Panc1 (cell line): ENCODE data around the gene LACTB. TPM values are rescaled to one million over a fixed set of nuclear protein-coding genes. Genes with fewer than 3 reads are reported as not detected.

Experiments
- ATAC-seq: fragments of 200-7000 bp; cut with Tn5 transposase; 2 replicates; pipeline ENCODE4 v1.9.1; 2020; ENCODE audit warnings: mild to moderate bottlenecking, moderate library complexity
- BruUV-seq: library from RNA; stranded (reverse); fragments of 400-500 nt; replicated peaks from 2 replicates; lab custom pipeline; 2021; lab: Mats Ljungman, UMichigan
- CTCF ChIA-PET: fragments of 300-600 bp; sonication (Branson Sonifier 250); formaldehyde crosslinking; loops from one replicate; lab custom pipeline; 2022; ENCODE audit warnings: antibody characterized with exemption; lab: Charles Lee
- POLR2A ChIA-PET: fragments of 300-600 bp; sonication (Branson Sonifier 250); formaldehyde crosslinking; loops from one replicate; lab custom pipeline; 2022; ENCODE audit warnings: antibody characterized with exemption; lab: Charles Lee
- DNase-seq: peaks from one replicate; pipeline ENCODE4 v3.0.0-alpha.2; 2010; ENCODE audit warnings: low read depth, low spot score
- H3K27ac ChIP-seq: 2 replicates; pipeline ENCODE4 v1.5.1; 2011; ENCODE audit warnings: mild to moderate bottlenecking, low read length, inconsistent platforms
- H3K27me3 ChIP-seq: fragments of 200-500 bp; sonication (Bioruptor generic); 2 replicates; pipeline ENCODE4 v1.6.0; 2014; ENCODE audit warnings: low read length, inconsistent platforms; ENCODE audit not compliant: control insufficient read depth, insufficient read depth
- H3K36me3 ChIP-seq: fragments of 200-500 bp; sonication (Bioruptor generic); 2 replicates; pipeline ENCODE4 v1.5.1; 2014; ENCODE audit warnings: inconsistent platforms, mild to moderate bottlenecking, low read length, moderate library complexity; ENCODE audit not compliant: control insufficient read depth, insufficient read depth
- H3K4me1 ChIP-seq: 2 replicates; pipeline ENCODE4 v1.5.1; 2011; ENCODE audit warnings: inconsistent platforms, mild to moderate bottlenecking, low read length, moderate library complexity; ENCODE audit not compliant: control insufficient read depth, insufficient read depth
- H3K4me3 ChIP-seq, 2 experiments: 2 replicates each; pipeline ENCODE4 v1.5.1; 2011 to 2012; ENCODE audit warnings: low read depth in 2 of 2, low read length in 2 of 2, mild to moderate bottlenecking in 2 of 2, inconsistent platforms in 1 of 2, moderate library complexity in 1 of 2
- H3K9me3 ChIP-seq: fragments of 200-500 bp; sonication (Bioruptor generic); 2 replicates; pipeline ENCODE4 v1.5.1; 2014; ENCODE audit warnings: low read depth, mild to moderate bottlenecking, inconsistent platforms, low read length, moderate library complexity; ENCODE audit not compliant: control insufficient read depth, insufficient read depth
- POLR2AphosphoS5 ChIP-seq: IDR thresholded peaks from 2 replicates; pipeline ENCODE4 v1.6.1; 2012; ENCODE audit warnings: mild to moderate bottlenecking, low read depth, low read length, moderate library complexity
- SIN3A ChIP-seq: IDR thresholded peaks from 2 replicates; pipeline ENCODE4 v1.6.1; 2012; ENCODE audit warnings: low read depth, mild to moderate bottlenecking, low read length, moderate library complexity, borderline replicate concordance; ENCODE audit not compliant: insufficient read depth
- TCF7L2 ChIP-seq: IDR thresholded peaks from 2 replicates; pipeline ENCODE4 v1.6.1; 2011; ENCODE audit warnings: mild to moderate bottlenecking, low read depth, low read length, inconsistent platforms
- in situ Hi-C: cut with HindIII; loops from 2 replicates; pipeline ENCODE4 v1.10.0; 2016; ENCODE audit warnings: low sequenced_read_pairs, low pct_unique_long_range_greater_than_20kb
- intact Hi-C: fragments of 100-400 bp; cut with micrococcal nuclease; formaldehyde crosslinking; loops from one replicate; pipeline ENCODE4 v1.10.0; 2022; ENCODE audit not compliant: unreplicated experiment
- total RNA-seq: library from RNA; stranded (reverse); gene quantifications from one replicate; pipeline ENCODE4 v1.2.1, GENCODE V29; 2021; ENCODE audit not compliant: unreplicated experiment
- TF ChIP-seq, protein P1 (sequence below), 2 experiments: IDR thresholded peaks; 2 replicates each; pipeline ENCODE4 v1.6.1; 2011 to 2012; ENCODE audit warnings: low read depth in 2 of 2, control low read depth in 1 of 2, low read length in 1 of 2, mild to moderate bottlenecking in 1 of 2, moderate library complexity in 1 of 2; ENCODE audit not compliant: insufficient read depth in 1 of 2
- TF ChIP-seq, protein P2 (sequence below): fragments of 450-650 bp; IDR thresholded peaks from 2 replicates; pipeline ENCODE4 v1.5.1; 2017; ENCODE audit warnings: mild to moderate bottlenecking

The LACTB gene
- total RNA-seq, 1 experiment from 2014 or later, result 18.4 TPM

DNA sequence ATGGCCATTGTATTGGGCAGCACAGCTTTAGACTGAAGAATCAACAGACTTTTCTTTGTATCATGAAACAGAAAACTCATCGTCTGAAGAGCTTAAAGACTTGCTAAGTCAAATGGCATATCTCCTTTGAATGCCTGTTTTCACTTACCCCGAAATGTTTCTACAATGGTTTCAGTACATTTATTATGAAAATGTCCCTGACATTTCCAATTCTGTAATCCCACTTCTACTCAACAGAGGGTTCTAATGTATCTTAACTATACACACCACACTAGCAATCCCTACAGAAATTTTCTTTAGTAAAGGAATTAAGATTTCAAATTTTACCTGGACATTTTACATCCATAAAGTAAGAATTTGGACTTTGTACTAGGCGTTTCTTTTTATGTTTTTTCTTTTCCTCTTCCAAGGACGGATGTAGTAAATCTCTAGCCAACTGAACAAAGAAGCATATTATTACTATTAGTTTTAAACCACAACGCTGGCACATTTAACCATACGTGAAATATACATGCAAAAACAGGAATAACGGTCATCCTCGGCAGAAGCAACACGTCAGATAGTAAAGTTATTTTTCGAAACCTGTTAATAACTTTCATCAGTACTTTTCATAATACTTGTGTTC, 34.5 kb downstream of the LACTB start:
- no peak for ATAC-seq
- Histone ChIP-seq H3K9me3 (no peaks in the 10 kb centered on the region), H3K4me1 (peaks cover 9% of the 10 kb centered on the region; the same call in 1 of the 2 replicates), H3K4me3 (peak overlapping the region; percentile 81 to 86), H3K36me3 (no peaks in the 10 kb centered on the region), H3K27ac (peak overlapping the region; percentile 90), H3K27me3 (no peaks in the 10 kb centered on the region)
- no TSS peak for BruUV-seq
- intact Hi-C loops (loop anchor here (10.0 kb wide), 1 partner anchor 111 kb away; the partner anchor contains the start of gene TPM1), in situ Hi-C loops (no loop called here)
- ChIA-PET CTCF (no interaction called here), POLR2A (no interaction called here)
- DNase-seq, result no peak
- TF ChIP-seq SIN3A (no peak), POLR2AphosphoS5 (no peak), TCF7L2 (no peak)
- TF ChIP-seq, protein P1, sequence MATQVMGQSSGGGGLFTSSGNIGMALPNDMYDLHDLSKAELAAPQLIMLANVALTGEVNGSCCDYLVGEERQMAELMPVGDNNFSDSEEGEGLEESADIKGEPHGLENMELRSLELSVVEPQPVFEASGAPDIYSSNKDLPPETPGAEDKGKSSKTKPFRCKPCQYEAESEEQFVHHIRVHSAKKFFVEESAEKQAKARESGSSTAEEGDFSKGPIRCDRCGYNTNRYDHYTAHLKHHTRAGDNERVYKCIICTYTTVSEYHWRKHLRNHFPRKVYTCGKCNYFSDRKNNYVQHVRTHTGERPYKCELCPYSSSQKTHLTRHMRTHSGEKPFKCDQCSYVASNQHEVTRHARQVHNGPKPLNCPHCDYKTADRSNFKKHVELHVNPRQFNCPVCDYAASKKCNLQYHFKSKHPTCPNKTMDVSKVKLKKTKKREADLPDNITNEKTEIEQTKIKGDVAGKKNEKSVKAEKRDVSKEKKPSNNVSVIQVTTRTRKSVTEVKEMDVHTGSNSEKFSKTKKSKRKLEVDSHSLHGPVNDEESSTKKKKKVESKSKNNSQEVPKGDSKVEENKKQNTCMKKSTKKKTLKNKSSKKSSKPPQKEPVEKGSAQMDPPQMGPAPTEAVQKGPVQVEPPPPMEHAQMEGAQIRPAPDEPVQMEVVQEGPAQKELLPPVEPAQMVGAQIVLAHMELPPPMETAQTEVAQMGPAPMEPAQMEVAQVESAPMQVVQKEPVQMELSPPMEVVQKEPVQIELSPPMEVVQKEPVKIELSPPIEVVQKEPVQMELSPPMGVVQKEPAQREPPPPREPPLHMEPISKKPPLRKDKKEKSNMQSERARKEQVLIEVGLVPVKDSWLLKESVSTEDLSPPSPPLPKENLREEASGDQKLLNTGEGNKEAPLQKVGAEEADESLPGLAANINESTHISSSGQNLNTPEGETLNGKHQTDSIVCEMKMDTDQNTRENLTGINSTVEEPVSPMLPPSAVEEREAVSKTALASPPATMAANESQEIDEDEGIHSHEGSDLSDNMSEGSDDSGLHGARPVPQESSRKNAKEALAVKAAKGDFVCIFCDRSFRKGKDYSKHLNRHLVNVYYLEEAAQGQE (IDR thresholded peaks at IDR 0.05; ENCODE audit: insufficient read depth in 1 of 2, low read depth in 2 of 2, low read length in 1 of 2), result no peak
- TF ChIP-seq, protein P2, sequence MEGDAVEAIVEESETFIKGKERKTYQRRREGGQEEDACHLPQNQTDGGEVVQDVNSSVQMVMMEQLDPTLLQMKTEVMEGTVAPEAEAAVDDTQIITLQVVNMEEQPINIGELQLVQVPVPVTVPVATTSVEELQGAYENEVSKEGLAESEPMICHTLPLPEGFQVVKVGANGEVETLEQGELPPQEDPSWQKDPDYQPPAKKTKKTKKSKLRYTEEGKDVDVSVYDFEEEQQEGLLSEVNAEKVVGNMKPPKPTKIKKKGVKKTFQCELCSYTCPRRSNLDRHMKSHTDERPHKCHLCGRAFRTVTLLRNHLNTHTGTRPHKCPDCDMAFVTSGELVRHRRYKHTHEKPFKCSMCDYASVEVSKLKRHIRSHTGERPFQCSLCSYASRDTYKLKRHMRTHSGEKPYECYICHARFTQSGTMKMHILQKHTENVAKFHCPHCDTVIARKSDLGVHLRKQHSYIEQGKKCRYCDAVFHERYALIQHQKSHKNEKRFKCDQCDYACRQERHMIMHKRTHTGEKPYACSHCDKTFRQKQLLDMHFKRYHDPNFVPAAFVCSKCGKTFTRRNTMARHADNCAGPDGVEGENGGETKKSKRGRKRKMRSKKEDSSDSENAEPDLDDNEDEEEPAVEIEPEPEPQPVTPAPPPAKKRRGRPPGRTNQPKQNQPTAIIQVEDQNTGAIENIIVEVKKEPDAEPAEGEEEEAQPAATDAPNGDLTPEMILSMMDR, result no peak

DNA sequence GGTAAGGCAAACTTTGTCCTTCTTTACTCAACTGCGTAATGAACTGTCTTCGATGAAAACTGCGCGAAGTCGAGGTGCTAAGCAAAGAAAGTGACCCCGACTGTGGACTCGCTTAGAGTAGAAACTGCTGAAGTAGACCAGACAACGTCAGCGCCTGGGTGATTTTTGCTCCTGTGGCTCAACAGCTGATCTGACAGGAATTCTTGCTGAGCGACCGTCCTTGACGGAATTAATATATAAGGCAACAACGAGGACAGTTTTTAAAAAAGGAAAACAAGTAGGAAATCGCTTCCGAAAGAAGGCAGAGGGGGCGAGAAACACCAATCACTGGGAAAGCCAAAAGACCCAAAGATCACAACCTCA, 35.1 kb downstream of the LACTB start:
- peak overlapping the region; percentile 90 for H3K27ac ChIP-seq
- DNase-seq, result no peak
- TF ChIP-seq, protein P2, result no peak
- TF ChIP-seq POLR2AphosphoS5 (no peak), TCF7L2 (no peak; the same call in 1 of the 2 replicates), SIN3A (no peak)
- TF ChIP-seq, protein P1 (IDR thresholded peaks at IDR 0.05; ENCODE audit: insufficient read depth in 1 of 2, low read depth in 2 of 2, low read length in 1 of 2), result no peak
- peaks cover 9% of the 10 kb centered on the region; the same call in 1 of the 2 replicates for H3K4me1 ChIP-seq
- in situ Hi-C loops, result no loop called here
- H3K9me3 ChIP-seq, result no peaks in the 10 kb centered on the region
- H3K36me3 ChIP-seq, result no peaks in the 10 kb centered on the region
- peak; percentile 1; the same call in 1 of the 2 replicates for ATAC-seq
- no peaks in the 10 kb centered on the region for H3K27me3 ChIP-seq
- ChIA-PET CTCF (interaction anchor here (0.7 kb wide), 1 partner anchor 99 kb away, joined by 3 read pairs; no protein-coding TSS in a partner anchor), POLR2A (interaction anchor here (0.6 kb wide), 1 partner anchor 84 kb away, joined by 11 read pairs; no protein-coding TSS in a partner anchor)
- intact Hi-C loops, result loop anchor here (10.0 kb wide), 1 partner anchor 112 kb away; the partner anchor contains the start of gene TPM1
- H3K4me3 ChIP-seq, result peak overlapping the region; percentile 81 to 86
- TSS peak; percentile 77 for BruUV-seq
